SK-N-SH treated with all-trans-retinoic acid at 6 μM for 48 hours (cell line): ENCODE results near the gene NT5C3A.

ENCODE experiments used
- ATAC-seq: fragments of 200-7000 bp; cut with Tn5 transposase; 3 replicates; pipeline ENCODE4 v1.9.1; 2020; ENCODE audit warnings: mild to moderate bottlenecking, moderate library complexity
- ARNTL ChIP-seq: fragments of 450-650 bp; formaldehyde crosslinking; IDR thresholded peaks from 2 replicates; pipeline ENCODE4 v1.5.0; 2020; ENCODE audit warnings: low read depth, mild to moderate bottlenecking, moderate library complexity, borderline replicate concordance
- BACH2 ChIP-seq: fragments of 250-450 bp; sonication (Bioruptor Pico); IDR thresholded peaks from 2 replicates; pipeline ENCODE4 v1.9.0; 2021; ENCODE audit warnings: mild to moderate bottlenecking, borderline replicate concordance
- CSDC2 ChIP-seq: fragments of 250-450 bp; sonication (Bioruptor Pico); IDR thresholded peaks from 2 replicates; pipeline ENCODE4 v1.5.0; 2020; ENCODE audit warnings: mild to moderate bottlenecking, moderate library complexity
- ESRRG ChIP-seq: fragments of 250-450 bp; sonication (Bioruptor Pico); IDR thresholded peaks from 2 replicates; pipeline ENCODE4 v1.6.1; 2021; ENCODE audit warnings: mild to moderate bottlenecking
- ISL1 ChIP-seq: fragments of 250-450 bp; sonication (Bioruptor Pico); IDR thresholded peaks from 2 replicates; pipeline ENCODE4 v2.1.2; 2022; ENCODE audit warnings: mild to moderate bottlenecking, moderate library complexity
- OSR1 ChIP-seq: fragments of 250-450 bp; sonication (Bioruptor Pico); IDR thresholded peaks from 2 replicates; pipeline ENCODE4 v1.8.0; 2022; ENCODE audit warnings: moderate library complexity, mild to moderate bottlenecking, inconsistent platforms
- POU6F1 ChIP-seq: fragments of 250-450 bp; sonication (Bioruptor Pico); IDR thresholded peaks from 2 replicates; pipeline ENCODE4 v1.8.0; 2021; ENCODE audit warnings: low read depth, mild to moderate bottlenecking, moderate library complexity, borderline replicate concordance
- PPARA ChIP-seq: fragments of 250-450 bp; sonication (Bioruptor Pico); IDR thresholded peaks from 2 replicates; pipeline ENCODE4 v1.5.0; 2020; ENCODE audit warnings: mild to moderate bottlenecking, borderline replicate concordance
- RARB ChIP-seq: fragments of 250-450 bp; sonication (Bioruptor Pico); IDR thresholded peaks from 2 replicates; pipeline ENCODE4 v1.8.0; 2021; ENCODE audit warnings: mild to moderate bottlenecking, moderate library complexity
- SNAI2 ChIP-seq: fragments of 250-450 bp; sonication (Bioruptor Pico); IDR thresholded peaks from 2 replicates; pipeline ENCODE4 v1.5.0; 2020; ENCODE audit warnings: mild to moderate bottlenecking, moderate library complexity
- TCF4 ChIP-seq: fragments of 250-450 bp; sonication (Bioruptor Pico); IDR thresholded peaks from 2 replicates; pipeline ENCODE4 v1.8.0; 2021; ENCODE audit warnings: mild to moderate bottlenecking, moderate library complexity, borderline replicate concordance
- ZC3H10 ChIP-seq: fragments of 250-450 bp; sonication (Bioruptor Pico); IDR thresholded peaks from 2 replicates; pipeline ENCODE4 v1.5.1; 2021; ENCODE audit warnings: mild to moderate bottlenecking, moderate library complexity
- ZFP30 ChIP-seq: fragments of 450-650 bp; formaldehyde crosslinking; IDR thresholded peaks from 2 replicates; pipeline ENCODE4 v1.5.0; 2022; ENCODE audit warnings: mild to moderate bottlenecking, moderate library complexity
- ZNF565 ChIP-seq: fragments of 450-650 bp; formaldehyde crosslinking; conservative IDR thresholded peaks from 2 replicates; pipeline ENCODE4 v1.5.0; 2020; ENCODE audit warnings: low read depth, mild to moderate bottlenecking, moderate library complexity
- ZNF70 ChIP-seq: fragments of 450-650 bp; formaldehyde crosslinking; IDR thresholded peaks from 2 replicates; pipeline ENCODE4 v1.5.0; 2020; ENCODE audit warnings: mild to moderate bottlenecking, moderate library complexity
- ZNF8 ChIP-seq: fragments of 450-650 bp; formaldehyde crosslinking; IDR thresholded peaks from 2 replicates; pipeline ENCODE4 v1.5.0; 2020; ENCODE audit warnings: mild to moderate bottlenecking, moderate library complexity
- TF ChIP-seq, protein P1 (sequence below): fragments of 250-450 bp; sonication (Bioruptor Pico); IDR thresholded peaks from 2 replicates; pipeline ENCODE4 v1.5.1; 2021; ENCODE audit warnings: mild to moderate bottlenecking, moderate library complexity
- TF ChIP-seq, protein P2 (sequence below): fragments of 250-450 bp; sonication (Bioruptor Pico); IDR thresholded peaks from 2 replicates; pipeline ENCODE4 v1.5.0; 2020; ENCODE audit warnings: mild to moderate bottlenecking, moderate library complexity
- TF ChIP-seq, protein P3 (sequence below): fragments of 250-450 bp; sonication (Bioruptor Pico); IDR thresholded peaks from 2 replicates; pipeline ENCODE4 v1.5.1; 2020; ENCODE audit warnings: low read depth, mild to moderate bottlenecking, moderate library complexity

The NT5C3A gene

GRCh38 chr7:33062782-33063443, 337 bp upstream of the NT5C3A start:
- peak; percentile 98 for ATAC-seq
- TF ChIP-seq ARNTL = no peak
- TF ChIP-seq, protein P1, sequence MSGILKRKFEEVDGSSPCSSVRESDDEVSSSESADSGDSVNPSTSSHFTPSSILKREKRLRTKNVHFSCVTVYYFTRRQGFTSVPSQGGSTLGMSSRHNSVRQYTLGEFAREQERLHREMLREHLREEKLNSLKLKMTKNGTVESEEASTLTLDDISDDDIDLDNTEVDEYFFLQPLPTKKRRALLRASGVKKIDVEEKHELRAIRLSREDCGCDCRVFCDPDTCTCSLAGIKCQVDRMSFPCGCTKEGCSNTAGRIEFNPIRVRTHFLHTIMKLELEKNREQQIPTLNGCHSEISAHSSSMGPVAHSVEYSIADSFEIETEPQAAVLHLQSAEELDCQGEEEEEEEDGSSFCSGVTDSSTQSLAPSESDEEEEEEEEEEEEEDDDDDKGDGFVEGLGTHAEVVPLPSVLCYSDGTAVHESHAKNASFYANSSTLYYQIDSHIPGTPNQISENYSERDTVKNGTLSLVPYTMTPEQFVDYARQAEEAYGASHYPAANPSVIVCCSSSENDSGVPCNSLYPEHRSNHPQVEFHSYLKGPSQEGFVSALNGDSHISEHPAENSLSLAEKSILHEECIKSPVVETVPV (CRISPR knock-in tag) = no peak
- TF ChIP-seq ZFP30 (CRISPR knock-in tag) = no peak
- TF ChIP-seq SNAI2 (CRISPR knock-in tag) = no peak
- TF ChIP-seq, protein P2, sequence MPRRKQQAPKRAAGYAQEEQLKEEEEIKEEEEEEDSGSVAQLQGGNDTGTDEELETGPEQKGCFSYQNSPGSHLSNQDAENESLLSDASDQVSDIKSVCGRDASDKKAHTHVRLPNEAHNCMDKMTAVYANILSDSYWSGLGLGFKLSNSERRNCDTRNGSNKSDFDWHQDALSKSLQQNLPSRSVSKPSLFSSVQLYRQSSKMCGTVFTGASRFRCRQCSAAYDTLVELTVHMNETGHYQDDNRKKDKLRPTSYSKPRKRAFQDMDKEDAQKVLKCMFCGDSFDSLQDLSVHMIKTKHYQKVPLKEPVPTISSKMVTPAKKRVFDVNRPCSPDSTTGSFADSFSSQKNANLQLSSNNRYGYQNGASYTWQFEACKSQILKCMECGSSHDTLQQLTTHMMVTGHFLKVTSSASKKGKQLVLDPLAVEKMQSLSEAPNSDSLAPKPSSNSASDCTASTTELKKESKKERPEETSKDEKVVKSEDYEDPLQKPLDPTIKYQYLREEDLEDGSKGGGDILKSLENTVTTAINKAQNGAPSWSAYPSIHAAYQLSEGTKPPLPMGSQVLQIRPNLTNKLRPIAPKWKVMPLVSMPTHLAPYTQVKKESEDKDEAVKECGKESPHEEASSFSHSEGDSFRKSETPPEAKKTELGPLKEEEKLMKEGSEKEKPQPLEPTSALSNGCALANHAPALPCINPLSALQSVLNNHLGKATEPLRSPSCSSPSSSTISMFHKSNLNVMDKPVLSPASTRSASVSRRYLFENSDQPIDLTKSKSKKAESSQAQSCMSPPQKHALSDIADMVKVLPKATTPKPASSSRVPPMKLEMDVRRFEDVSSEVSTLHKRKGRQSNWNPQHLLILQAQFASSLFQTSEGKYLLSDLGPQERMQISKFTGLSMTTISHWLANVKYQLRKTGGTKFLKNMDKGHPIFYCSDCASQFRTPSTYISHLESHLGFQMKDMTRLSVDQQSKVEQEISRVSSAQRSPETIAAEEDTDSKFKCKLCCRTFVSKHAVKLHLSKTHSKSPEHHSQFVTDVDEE = no peak
- no peak for TF ChIP-seq ESRRG
- no peak for TF ChIP-seq BACH2 (CRISPR knock-in tag)
- TF ChIP-seq POU6F1 = no peak
- no peak for TF ChIP-seq ZNF8
- no peak for TF ChIP-seq ZNF70 (CRISPR knock-in tag)
- TF ChIP-seq PPARA (CRISPR knock-in tag) = no peak

DNA sequence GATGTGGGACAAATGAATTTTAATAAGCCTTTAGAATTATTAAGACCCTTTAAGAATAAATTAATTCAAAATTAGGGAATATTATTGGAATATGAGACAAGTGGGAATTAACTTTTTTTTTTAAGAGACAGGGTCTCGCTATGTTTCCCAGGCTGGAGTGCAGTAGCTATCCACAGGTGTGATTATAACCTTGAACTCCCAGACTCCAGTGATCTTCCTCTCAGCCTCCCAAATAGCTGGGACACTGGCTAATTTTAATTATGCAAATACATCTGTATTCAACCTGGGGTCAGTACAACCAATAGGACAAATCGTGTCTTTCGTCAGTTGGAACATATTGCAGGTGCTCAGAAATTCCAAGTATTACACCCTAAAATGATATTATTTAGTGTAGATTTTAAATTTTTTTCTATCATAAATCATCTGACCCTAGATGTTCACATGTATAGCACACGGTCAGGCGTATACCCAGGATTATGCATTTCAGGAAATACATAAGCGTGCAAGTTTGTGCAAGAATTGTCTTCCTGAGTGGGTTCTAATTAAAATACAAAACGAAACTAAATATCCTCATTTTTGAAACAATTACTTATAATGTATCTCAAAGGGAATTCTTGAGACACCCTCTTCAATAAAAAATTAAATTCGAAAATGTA, 1.2 kb downstream of the NT5C3A start:
- TF ChIP-seq OSR1 (CRISPR knock-in tag) (no peak), ZC3H10 (CRISPR knock-in tag) (no peak), ZNF565 (no peak), POU6F1 (no peak), ISL1 (CRISPR knock-in tag) (no peak), CSDC2 (CRISPR knock-in tag) (no peak)
- TF ChIP-seq, protein P3, sequence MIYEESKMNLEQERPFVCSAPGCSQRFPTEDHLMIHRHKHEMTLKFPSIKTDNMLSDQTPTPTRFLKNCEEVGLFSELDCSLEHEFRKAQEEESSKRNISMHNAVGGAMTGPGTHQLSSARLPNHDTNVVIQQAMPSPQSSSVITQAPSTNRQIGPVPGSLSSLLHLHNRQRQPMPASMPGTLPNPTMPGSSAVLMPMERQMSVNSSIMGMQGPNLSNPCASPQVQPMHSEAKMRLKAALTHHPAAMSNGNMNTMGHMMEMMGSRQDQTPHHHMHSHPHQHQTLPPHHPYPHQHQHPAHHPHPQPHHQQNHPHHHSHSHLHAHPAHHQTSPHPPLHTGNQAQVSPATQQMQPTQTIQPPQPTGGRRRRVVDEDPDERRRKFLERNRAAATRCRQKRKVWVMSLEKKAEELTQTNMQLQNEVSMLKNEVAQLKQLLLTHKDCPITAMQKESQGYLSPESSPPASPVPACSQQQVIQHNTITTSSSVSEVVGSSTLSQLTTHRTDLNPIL = no peak
- TF ChIP-seq, all 23 proteins: peak for 0
- no peak for ATAC-seq

DNA sequence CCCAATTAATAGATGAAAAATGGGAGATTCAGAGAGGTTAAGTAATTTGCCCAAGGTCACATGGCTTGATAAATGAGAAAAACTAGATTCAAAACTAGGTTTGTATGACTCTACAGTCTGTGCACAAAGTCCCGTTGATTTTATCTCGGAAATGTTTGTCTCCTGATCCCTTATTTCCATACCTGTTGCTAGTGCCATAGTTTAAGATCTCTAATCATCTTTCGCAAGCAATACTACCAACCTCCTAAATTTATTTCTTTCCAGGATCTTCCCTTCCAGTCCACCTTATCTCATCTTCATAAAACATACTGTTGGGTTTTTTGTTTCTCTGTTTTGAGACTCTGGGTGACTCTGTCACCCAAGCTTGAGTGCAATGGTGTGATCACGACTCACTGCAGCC, 2.9 kb downstream of the NT5C3A start:
- TF ChIP-seq, protein P1 (CRISPR knock-in tag) = no peak
- TF ChIP-seq TCF4 (no peak), ZNF565 (no peak), ARNTL (no peak), OSR1 (CRISPR knock-in tag) (no peak), ESRRG (no peak), RARB (CRISPR knock-in tag) (no peak), ZNF8 (no peak), POU6F1 (no peak), PPARA (CRISPR knock-in tag) (no peak), ZFP30 (CRISPR knock-in tag) (no peak)
- TF ChIP-seq, protein P2 = no peak
- TF ChIP-seq, all 23 proteins: peak for 0
- no peak for ATAC-seq
